ENCODE measurements around the gene ENPP6. TPM values are rescaled to one million over a fixed set of nuclear protein-coding genes. Genes with fewer than 3 reads are reported as not detected.
"Not testable (repeated sequence)": the region's sequence is repeated elsewhere in the genome, so short reads cannot be mapped to it uniquely, and the experiment has no call there.

Gene ENPP6
- total RNA-seq, 1 donor from 2014 or later: 5.5 TPM

GRCh38 chr4:184235526-184235925 lies 17.9 kb upstream of the ENPP6 start:
- DNase-seq: no peak

- no peak for DNase-seq
Observed at GRCh38 chr4:184234155-184234554, 16.5 kb upstream of the ENPP6 start.

- no peak for DNase-seq
Observed at GRCh38 chr4:184232975-184233374, 15.3 kb upstream of the ENPP6 start.

GRCh38 chr4:184232202-184232601 lies 14.5 kb upstream of the ENPP6 start:
- DNase-seq: no peak

- no peak for DNase-seq
Observed at GRCh38 chr4:184231573-184231972, 13.9 kb upstream of the ENPP6 start.

GRCh38 chr4:184228056-184228705 lies 10.5 kb upstream of the ENPP6 start:
- DNase-seq: no peak

GRCh38 chr4:184216515-184216914 lies 1.2 kb downstream of the ENPP6 start:
- DNase-seq: no peak

- peak; percentile 76 for DNase-seq
Observed at GRCh38 chr4:184215709-184216328, 1.9 kb downstream of the ENPP6 start.

GRCh38 chr4:184214931-184215330 lies 2.7 kb downstream of the ENPP6 start:
- DNase-seq: no peak

- not testable (repeated sequence) for DNase-seq
Observed at GRCh38 chr4:184207734-184208607, 9.7 kb downstream of the ENPP6 start.

- no peak for DNase-seq
Observed at GRCh38 chr4:184205243-184205642, 12.4 kb downstream of the ENPP6 start.

- DNase-seq: no peak
Observed at GRCh38 chr4:184203300-184203699, 14.4 kb downstream of the ENPP6 start.

- DNase-seq: no peak
Observed at GRCh38 chr4:184201179-184201578, 16.5 kb downstream of the ENPP6 start.

GRCh38 chr4:184200296-184200695 lies 17.4 kb downstream of the ENPP6 start:
- DNase-seq: no peak

- no peak for DNase-seq
Observed at GRCh38 chr4:184199780-184200179, 17.9 kb downstream of the ENPP6 start.

GRCh38 chr4:184198190-184198589 lies 19.5 kb downstream of the ENPP6 start:
- DNase-seq: no peak

- DNase-seq: peak; percentile 27
Observed at GRCh38 chr4:184197536-184198082, 20.1 kb downstream of the ENPP6 start.

- DNase-seq: no peak
Observed at GRCh38 chr4:184196730-184197385, 20.8 kb downstream of the ENPP6 start.

GRCh38 chr4:184193556-184194525 lies 23.8 kb downstream of the ENPP6 start:
- DNase-seq: no peak

- DNase-seq: no peak
Observed at GRCh38 chr4:184192933-184193332, 24.7 kb downstream of the ENPP6 start.

GRCh38 chr4:184191267-184191666 lies 26.4 kb downstream of the ENPP6 start:
- DNase-seq: no peak
